H9 (cell line): ENCODE data around the gene PACS1. TPM values are rescaled to one million over a fixed set of nuclear protein-coding genes. Genes with fewer than 3 reads are reported as not detected.

Experiments
- DNase-seq: peaks from one replicate; pipeline ENCODE4 v3.0.0-alpha.2; 2017
- H2AFZ ChIP-seq: one replicate; pipeline ENCODE4 v1.6.1; 2013; ENCODE audit warnings: mild to moderate bottlenecking, low read length, control low read depth, moderate library complexity
- H2AK5ac ChIP-seq: 2 replicates; pipeline ENCODE4 v1.6.1; 2013; ENCODE audit warnings: low read length, control low read depth, mixed read lengths; ENCODE audit not compliant: insufficient read length
- H2BK120ac ChIP-seq: one replicate; pipeline ENCODE4 v1.6.1; 2013; ENCODE audit warnings: low read depth, mild to moderate bottlenecking, low read length, control low read depth, inconsistent platforms; ENCODE audit not compliant: poor library complexity, severe bottlenecking
- H2BK12ac ChIP-seq: 2 replicates; pipeline ENCODE4 v1.6.1; 2013; ENCODE audit warnings: low read length, control low read depth, mixed read lengths, low read depth; ENCODE audit not compliant: insufficient read length
- H2BK15ac ChIP-seq: 2 replicates; pipeline ENCODE4 v1.6.1; 2013; ENCODE audit warnings: low read depth, low read length, control low read depth
- H2BK20ac ChIP-seq: one replicate; pipeline ENCODE4 v1.6.1; 2013; ENCODE audit warnings: low read depth, mild to moderate bottlenecking, low read length, control low read depth, inconsistent platforms; ENCODE audit not compliant: poor library complexity, severe bottlenecking
- H2BK5ac ChIP-seq: 2 replicates; pipeline ENCODE4 v1.6.1; 2013; ENCODE audit warnings: low read length, control low read depth, mixed read lengths; ENCODE audit not compliant: insufficient read length
- H3K14ac ChIP-seq: 2 replicates; pipeline ENCODE4 v1.6.1; 2013; ENCODE audit warnings: low read length, control low read depth; ENCODE audit not compliant: insufficient read depth
- H3K18ac ChIP-seq: 2 replicates; pipeline ENCODE4 v1.6.1; 2013; ENCODE audit warnings: low read depth, mild to moderate bottlenecking, mixed read lengths, low read length, control low read depth; ENCODE audit not compliant: insufficient read length
- H3K23ac ChIP-seq: 2 replicates; pipeline ENCODE4 v1.6.1; 2013; ENCODE audit warnings: low read length, control low read depth, mixed read lengths, low read depth; ENCODE audit not compliant: insufficient read length
- H3K23me2 ChIP-seq: 2 replicates; pipeline ENCODE4 v1.6.1; 2013; ENCODE audit warnings: low read depth, mild to moderate bottlenecking, mixed read lengths, low read length, control low read depth; ENCODE audit not compliant: insufficient read length, poor library complexity, severe bottlenecking
- H3K27ac ChIP-seq: 2 replicates; pipeline ENCODE4 v1.5.1; 2013; ENCODE audit warnings: low read length, control low read depth, mixed read lengths, low read depth; ENCODE audit not compliant: insufficient read length
- H3K27me3 ChIP-seq: 2 replicates; pipeline ENCODE4 v1.6.1; 2013; ENCODE audit warnings: low read length, control low read depth, inconsistent platforms; ENCODE audit not compliant: insufficient read depth
- H3K4ac ChIP-seq: 2 replicates; pipeline ENCODE4 v1.6.1; 2013; ENCODE audit warnings: low read depth, mild to moderate bottlenecking, control low read depth, inconsistent platforms, low read length, moderate library complexity
- H3K4me1 ChIP-seq: 2 replicates; pipeline ENCODE4 v1.6.1; 2013; ENCODE audit warnings: low read length, control low read depth, inconsistent platforms; ENCODE audit not compliant: insufficient read depth
- H3K4me2 ChIP-seq: 2 replicates; pipeline ENCODE4 v1.6.1; 2013; ENCODE audit warnings: low read length, control low read depth, mixed read lengths; ENCODE audit not compliant: insufficient read length, insufficient read depth
- H3K56ac ChIP-seq: 2 replicates; pipeline ENCODE4 v1.6.1; 2013; ENCODE audit warnings: low read depth, mild to moderate bottlenecking, mixed read lengths, low read length, control low read depth; ENCODE audit not compliant: insufficient read length
- H3K79me1 ChIP-seq: 2 replicates; pipeline ENCODE4 v1.6.1; 2013; ENCODE audit warnings: low read depth, mild to moderate bottlenecking, moderate library complexity, low read length, control low read depth, inconsistent platforms; ENCODE audit not compliant: insufficient read depth, poor library complexity, severe bottlenecking
- H3K79me2 ChIP-seq: 2 replicates; pipeline ENCODE4 v1.6.1; 2013; ENCODE audit warnings: low read length, control low read depth, inconsistent platforms; ENCODE audit not compliant: insufficient read depth
- H3K9ac ChIP-seq: 2 replicates; pipeline ENCODE4 v1.6.1; 2013; ENCODE audit warnings: low read length, control low read depth, mixed read lengths; ENCODE audit not compliant: insufficient read length; ENCODE audit errors: extremely low read depth
- H3K9me3 ChIP-seq: one replicate; pipeline ENCODE4 v1.6.1; 2013; ENCODE audit warnings: low read depth, low read length, inconsistent platforms; ENCODE audit not compliant: control insufficient read depth
- H3T11ph ChIP-seq: one replicate; pipeline ENCODE4 v1.6.1; 2013; ENCODE audit warnings: mild to moderate bottlenecking, low read length, control low read depth, inconsistent platforms
- H4K20me1 ChIP-seq: one replicate; pipeline ENCODE4 v1.6.1; 2013; ENCODE audit not compliant: control insufficient read depth, insufficient read length, insufficient read depth
- H4K5ac ChIP-seq: 2 replicates; pipeline ENCODE4 v1.6.1; 2013; ENCODE audit warnings: low read depth, mild to moderate bottlenecking, mixed read lengths, low read length, control low read depth; ENCODE audit not compliant: insufficient read length
- H4K8ac ChIP-seq: replicated peaks from 2 replicates; pipeline ENCODE4 v1.6.1; 2013; ENCODE audit warnings: low read length, control low read depth, mixed read lengths, low read depth; ENCODE audit not compliant: insufficient read length
- H4K91ac ChIP-seq: 2 replicates; pipeline ENCODE4 v1.6.1; 2013; ENCODE audit warnings: low read depth, mild to moderate bottlenecking, moderate library complexity, mixed read lengths, low read length, control low read depth; ENCODE audit not compliant: insufficient read length
- H3K27ac Mint-ChIP-seq, 3 experiments: 2 replicates in 2 of 3; 3 replicates in 1 of 3; pipeline ENCODE4 v1.8.0; 2020 to 2021; ENCODE audit warnings: mixed read lengths in 3 of 3, mild to moderate bottlenecking in 1 of 3, moderate library complexity in 1 of 3
- H3K27me3 Mint-ChIP-seq: 2 replicates; pipeline ENCODE4 v1.8.0; 2021; ENCODE audit warnings: low read depth, mild to moderate bottlenecking, moderate library complexity, mixed read lengths
- H3K36me3 Mint-ChIP-seq, 3 experiments: 2 replicates in 2 of 3; 3 replicates in 1 of 3; pipeline ENCODE4 v1.8.0; 2020 to 2021; ENCODE audit warnings: low read depth in 3 of 3, mixed read lengths in 3 of 3; ENCODE audit not compliant: insufficient read depth in 1 of 3
- H3K4me1 Mint-ChIP-seq, 2 experiments: 2 replicates each; pipeline ENCODE4 v1.8.0; 2020; ENCODE audit warnings: mixed read lengths in 2 of 2
- H3K4me3 Mint-ChIP-seq, 2 experiments: 2 replicates in 1 of 2; 3 replicates in 1 of 2; pipeline ENCODE4 v1.8.0; 2020 to 2021; ENCODE audit warnings: mild to moderate bottlenecking in 2 of 2, mixed read lengths in 2 of 2, moderate library complexity in 1 of 2
- H3K9me3 Mint-ChIP-seq, 2 experiments: 2 replicates in 1 of 2; 3 replicates in 1 of 2; pipeline ENCODE4 v1.8.0; 2020; ENCODE audit warnings: mild to moderate bottlenecking in 2 of 2, mixed read lengths in 2 of 2, moderate library complexity in 1 of 2
- CTCF ChIP-seq: fragments of 200-600 bp; sonication (generic); conservative IDR thresholded peaks from 3 replicates; pipeline ENCODE4 v1.8.0; 2021; ENCODE audit warnings: antibody characterized with exemption, mild to moderate bottlenecking
- WGBS: extraction: QIAGEN DNeasy Blood & Tissue Kit; methylation state at CpG from one replicate; pipeline ENCODE4 v1.1.7; 2013; ENCODE audit warnings: missing lambda C conversion rate, low lambda C conversion rate, mixed read lengths; ENCODE audit not compliant: insufficient read length; ENCODE audit errors: extremely low coverage; 5-methylcytosine and 5-hydroxymethylcytosine counted together
- total RNA-seq: library from RNA; stranded (reverse); gene quantifications from 2 replicates; pipeline ENCODE4 v1.2.1, GENCODE V29; 2021

The PACS1 gene
- total RNA-seq, 1 experiment from 2014 or later, result 35.5 TPM

DNA sequence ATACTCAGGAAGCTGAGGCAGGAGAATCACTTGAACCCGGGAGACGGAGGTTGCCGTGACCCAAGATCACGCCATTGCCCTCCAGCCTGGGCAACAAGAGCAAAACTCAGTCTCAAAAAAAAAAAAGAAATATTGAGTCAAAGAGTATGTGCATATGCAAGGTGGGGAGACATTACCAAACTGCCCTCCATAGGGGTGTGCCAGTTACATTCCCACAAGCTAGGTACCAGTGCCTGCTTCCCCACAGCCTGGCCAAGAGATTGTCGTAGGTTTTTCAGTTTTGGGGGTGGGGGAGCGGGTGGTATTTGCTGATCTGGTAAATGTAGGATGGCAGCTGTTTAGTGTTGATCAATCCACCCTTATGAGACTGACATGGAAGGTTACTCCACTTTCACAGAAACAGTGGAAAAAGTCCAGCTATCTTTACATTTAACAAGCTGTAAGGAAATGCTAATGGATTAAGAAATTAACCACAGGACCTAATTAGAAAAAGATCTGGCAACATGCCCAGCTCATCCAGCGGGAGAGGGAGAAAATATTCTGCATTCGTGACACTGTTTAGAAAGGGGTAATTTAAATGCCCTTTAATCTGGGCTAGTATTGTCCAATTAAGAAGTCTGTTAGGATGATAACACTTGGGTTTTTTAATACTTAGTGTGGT lies 89.4 kb downstream of the PACS1 start:
- Histone ChIP-seq H4K20me1 (no peaks in the 10 kb centered on the region), H3K27ac (no peak overlapping the region)

More for the DNA sequence above, 89.4 kb downstream of the PACS1 start:
- H3T11ph ChIP-seq, result no peak overlapping the region
- no peak overlapping the region for H3K4ac ChIP-seq
- H4K8ac ChIP-seq, result no peak overlapping the region
- no peaks in the 10 kb centered on the region for H3K79me2 ChIP-seq
- H2BK15ac ChIP-seq, result no peak overlapping the region
- H3K4me1 ChIP-seq, result no peaks in the 10 kb centered on the region
- Mint-ChIP-seq H3K36me3 (no peaks in the 10 kb centered on the region), H3K27me3 (no peaks in the 10 kb centered on the region), H3K4me1 (no peaks in the 10 kb centered on the region), H3K27ac (no peak overlapping the region), H3K4me3 (no peak overlapping the region), H3K9me3 (no peaks in the 10 kb centered on the region)
- H3K79me1 ChIP-seq, result no peaks in the 10 kb centered on the region
- no CpG with 5 or more reads among the region's 8 CpGs for WGBS
- no peak for DNase-seq
- no peak overlapping the region for H3K4me2 ChIP-seq
- no peak overlapping the region for H3K56ac ChIP-seq
- H3K18ac ChIP-seq, result no peak overlapping the region
- no peaks in the 10 kb centered on the region for H3K23me2 ChIP-seq
- no peak overlapping the region for H2BK120ac ChIP-seq
- no peak overlapping the region for H4K91ac ChIP-seq
- no peak for TF ChIP-seq CTCF
- no peak overlapping the region for H2BK20ac ChIP-seq
- H2AFZ ChIP-seq, result no peak overlapping the region
- H2BK5ac ChIP-seq, result no peak overlapping the region
- H2AK5ac ChIP-seq, result no peak overlapping the region
- H3K14ac ChIP-seq, result no peak overlapping the region
- no peak overlapping the region for H3K23ac ChIP-seq
- no peaks in the 10 kb centered on the region for H3K9me3 ChIP-seq
- no peak overlapping the region for H4K5ac ChIP-seq
- H3K27me3 ChIP-seq, result no peaks in the 10 kb centered on the region
- no peak overlapping the region for H2BK12ac ChIP-seq
- no peak overlapping the region for H3K9ac ChIP-seq
